KOPT-K1 (cell line): ENCODE measurements around the gene POU2F2.
"Not testable (repeated sequence)": the region's sequence is repeated elsewhere in the genome, so short reads cannot be mapped to it uniquely, and the experiment has no call there.

Experiments
- H3K27ac ChIP-seq: fragments of 200-600 bp; sonication (generic); 2 replicates; pipeline ENCODE4 v1.5.1; 2016; ENCODE audit warnings: antibody characterized with exemption, mild to moderate bottlenecking, low read depth, low read length; ENCODE audit not compliant: poor library complexity, severe bottlenecking
- H3K36me3 ChIP-seq: fragments of 200-600 bp; sonication (generic); 2 replicates; pipeline ENCODE4 v1.5.1; 2017; ENCODE audit warnings: antibody characterized with exemption, mild to moderate bottlenecking, low read length, moderate library complexity; ENCODE audit not compliant: insufficient read depth
- H3K9me3 ChIP-seq: fragments of 200-600 bp; sonication (generic); 2 replicates; pipeline ENCODE4 v1.5.1; 2017; ENCODE audit warnings: antibody characterized with exemption, low read length, mild to moderate bottlenecking; ENCODE audit not compliant: insufficient read depth, poor library complexity, severe bottlenecking

The POU2F2 gene

DNA sequence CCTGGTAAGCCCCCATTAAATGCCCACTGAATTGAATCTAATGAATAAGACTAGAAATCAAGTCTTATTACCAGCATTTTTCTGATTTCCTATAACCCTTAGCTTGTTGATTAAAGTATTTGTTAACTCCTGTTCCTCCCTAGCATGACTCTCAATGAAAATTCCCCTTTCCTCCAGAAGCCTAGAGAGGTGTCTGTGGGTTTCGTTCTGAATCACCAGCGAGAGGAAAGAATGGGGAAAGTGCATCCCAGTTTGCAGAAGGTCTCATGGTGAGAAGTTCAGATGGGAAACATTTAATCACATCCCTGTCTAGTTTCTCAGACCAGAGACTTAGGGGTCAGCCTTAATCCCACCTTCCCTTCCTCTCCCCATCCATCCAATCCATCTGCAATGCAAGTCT lies 26.9 kb downstream of the POU2F2 start:
- no peak overlapping the region for H3K27ac ChIP-seq
- H3K36me3 ChIP-seq, result no peaks in the 10 kb centered on the region
- H3K9me3 ChIP-seq, result no peaks in the 10 kb centered on the region

GRCh38 chr19:42102877-42103276 lies 29.4 kb downstream of the POU2F2 start:
- no peak overlapping the region for H3K27ac ChIP-seq
- H3K9me3 ChIP-seq, result no peaks in the 10 kb centered on the region
- no peaks in the 10 kb centered on the region for H3K36me3 ChIP-seq

GRCh38 chr19:42100241-42100640 lies 32.0 kb downstream of the POU2F2 start:
- not testable (repeated sequence) for H3K27ac ChIP-seq, H3K36me3 ChIP-seq, H3K9me3 ChIP-seq

DNA sequence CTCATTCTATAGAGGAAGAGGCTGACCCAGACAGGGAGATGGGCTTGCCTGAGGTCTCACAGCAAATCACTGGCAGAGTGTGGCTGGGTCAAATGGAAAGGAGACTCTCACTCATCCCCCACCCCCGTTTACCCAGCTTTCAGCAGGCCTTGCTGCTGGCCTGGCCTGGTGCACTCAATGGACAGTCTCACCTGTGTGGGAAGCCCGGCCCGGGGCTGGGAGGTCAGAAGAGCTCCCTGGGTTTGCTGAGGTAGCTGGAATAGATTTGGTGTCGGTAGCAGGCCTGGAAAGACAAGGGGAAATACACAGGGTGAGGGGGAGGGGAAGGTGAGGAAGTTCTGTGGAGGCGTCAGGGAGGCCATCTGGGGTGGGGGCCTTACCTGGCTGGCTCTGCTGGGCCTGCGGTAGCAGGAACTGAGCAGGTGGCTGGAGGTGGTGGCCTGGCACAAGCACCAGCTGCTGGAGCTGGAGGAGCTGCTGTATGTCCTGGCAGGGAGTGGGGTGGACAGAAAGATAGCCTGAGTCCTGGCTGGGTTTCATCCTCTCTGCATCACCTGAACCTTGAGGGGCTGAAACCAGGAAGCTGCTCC lies 32.8 kb downstream of the POU2F2 start:
- no peak overlapping the region for H3K27ac ChIP-seq
- H3K9me3 ChIP-seq, result no peaks in the 10 kb centered on the region
- no peaks in the 10 kb centered on the region for H3K36me3 ChIP-seq

- Histone ChIP-seq H3K36me3 (no peaks in the 10 kb centered on the region), H3K27ac (no peak overlapping the region), H3K9me3 (no peaks in the 10 kb centered on the region)
These were observed 33.5 kb downstream of the POU2F2 start for GRCh38 chr19:42098781-42099180.

- no peaks in the 10 kb centered on the region for H3K36me3 ChIP-seq
- H3K27ac ChIP-seq, result no peak overlapping the region
- H3K9me3 ChIP-seq, result no peaks in the 10 kb centered on the region
These were observed 34.8 kb downstream of the POU2F2 start for GRCh38 chr19:42097461-42097860.

GRCh38 chr19:42096255-42096837 lies 35.9 kb downstream of the POU2F2 start:
- H3K27ac ChIP-seq, result no peak overlapping the region
- H3K9me3 ChIP-seq, result no peaks in the 10 kb centered on the region
- no peaks in the 10 kb centered on the region for H3K36me3 ChIP-seq

GRCh38 chr19:42095814-42096230 lies 36.4 kb downstream of the POU2F2 start:
- Histone ChIP-seq H3K27ac (no peak overlapping the region), H3K36me3 (no peaks in the 10 kb centered on the region), H3K9me3 (no peaks in the 10 kb centered on the region)

GRCh38 chr19:42095142-42095813 lies 37.0 kb downstream of the POU2F2 start:
- Histone ChIP-seq H3K9me3 (no peaks in the 10 kb centered on the region), H3K27ac (no peak overlapping the region), H3K36me3 (no peaks in the 10 kb centered on the region)

- no peaks in the 10 kb centered on the region for H3K36me3 ChIP-seq
- no peaks in the 10 kb centered on the region for H3K9me3 ChIP-seq
- no peak overlapping the region for H3K27ac ChIP-seq
These were observed 38.3 kb downstream of the POU2F2 start for GRCh38 chr19:42093926-42094325.

DNA sequence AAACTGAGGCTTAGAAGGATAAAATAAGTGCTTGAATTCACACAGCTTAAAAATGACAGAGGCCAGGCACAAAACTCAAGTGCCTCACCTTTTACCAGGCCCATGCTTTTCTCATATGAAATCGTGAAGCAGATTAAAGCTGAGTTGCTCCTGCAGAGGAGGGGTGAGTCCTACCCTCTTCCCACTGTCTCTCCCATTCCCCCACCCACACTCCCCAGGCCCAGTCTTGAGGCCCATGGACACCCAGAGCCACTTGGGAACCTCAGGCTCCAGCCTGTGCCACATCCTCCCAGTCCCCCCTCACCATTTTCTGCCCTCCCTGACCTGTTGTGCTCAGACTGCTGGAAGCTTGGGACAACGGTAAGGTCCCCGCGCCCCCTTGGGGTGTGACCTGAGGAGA lies 38.7 kb downstream of the POU2F2 start:
- Histone ChIP-seq H3K36me3 (no peaks in the 10 kb centered on the region), H3K27ac (no peak overlapping the region), H3K9me3 (no peaks in the 10 kb centered on the region)

- Histone ChIP-seq H3K36me3 (no peaks in the 10 kb centered on the region), H3K9me3 (no peaks in the 10 kb centered on the region), H3K27ac (no peak overlapping the region)
These were observed 39.9 kb downstream of the POU2F2 start for GRCh38 chr19:42092350-42092749.

GRCh38 chr19:42091742-42092141 lies 40.5 kb downstream of the POU2F2 start:
- Histone ChIP-seq H3K36me3 (no peaks in the 10 kb centered on the region), H3K9me3 (no peaks in the 10 kb centered on the region), H3K27ac (no peak overlapping the region)

- no peaks in the 10 kb centered on the region for H3K9me3 ChIP-seq
- H3K36me3 ChIP-seq, result no peaks in the 10 kb centered on the region
- H3K27ac ChIP-seq, result no peak overlapping the region
These were observed 40.9 kb downstream of the POU2F2 start for GRCh38 chr19:42091300-42091699.

GRCh38 chr19:42090672-42091071 lies 41.6 kb downstream of the POU2F2 start:
- H3K9me3 ChIP-seq, result no peaks in the 10 kb centered on the region
- H3K27ac ChIP-seq, result no peak overlapping the region
- H3K36me3 ChIP-seq, result no peaks in the 10 kb centered on the region

- Histone ChIP-seq H3K36me3 (no peaks in the 10 kb centered on the region), H3K9me3 (no peaks in the 10 kb centered on the region), H3K27ac (no peak overlapping the region)
These were observed 42.5 kb downstream of the POU2F2 start for GRCh38 chr19:42089772-42090171.
